GM12865 (cell line): ENCODE data around the gene GNAS-AS1.

ENCODE experiments used
- DNase-seq: peaks from one replicate; pipeline ENCODE4 v3.0.0; 2010; ENCODE audit warnings: low read depth
- H3K4me3 ChIP-seq: 2 replicates; pipeline ENCODE4 v1.5.1; 2011; ENCODE audit warnings: mild to moderate bottlenecking, low read depth, low read length, control low read depth
- TF ChIP-seq, protein P1 (sequence below): IDR thresholded peaks from 2 replicates; pipeline ENCODE4 v1.5.1; 2011; ENCODE audit warnings: low read length, control low read depth, low read depth, inconsistent platforms; ENCODE audit not compliant: insufficient read depth; ENCODE audit errors: missing control alignments

The GNAS-AS1 gene

DNA sequence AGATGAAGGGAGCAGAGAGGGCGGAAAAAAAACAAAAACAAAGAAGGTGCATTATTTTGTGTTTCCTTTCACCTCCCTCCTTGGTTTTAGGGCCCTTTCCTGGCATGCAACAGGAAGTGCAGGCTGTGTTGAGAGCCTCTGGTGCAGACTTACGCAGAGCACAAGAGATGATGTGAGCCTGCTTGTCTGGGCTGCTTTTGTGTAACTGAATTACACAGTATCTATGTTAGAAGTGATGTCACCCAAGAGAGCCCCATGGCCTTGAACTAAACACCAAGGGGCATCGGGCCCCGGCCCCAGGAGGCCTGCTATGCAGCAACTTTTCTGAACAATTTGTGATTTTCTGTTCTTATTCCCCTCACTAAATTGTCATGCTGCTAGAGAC lies 27.3 kb upstream of the GNAS-AS1 start:
- no peak overlapping the region for H3K4me3 ChIP-seq
- no peak for DNase-seq
- TF ChIP-seq, protein P1, sequence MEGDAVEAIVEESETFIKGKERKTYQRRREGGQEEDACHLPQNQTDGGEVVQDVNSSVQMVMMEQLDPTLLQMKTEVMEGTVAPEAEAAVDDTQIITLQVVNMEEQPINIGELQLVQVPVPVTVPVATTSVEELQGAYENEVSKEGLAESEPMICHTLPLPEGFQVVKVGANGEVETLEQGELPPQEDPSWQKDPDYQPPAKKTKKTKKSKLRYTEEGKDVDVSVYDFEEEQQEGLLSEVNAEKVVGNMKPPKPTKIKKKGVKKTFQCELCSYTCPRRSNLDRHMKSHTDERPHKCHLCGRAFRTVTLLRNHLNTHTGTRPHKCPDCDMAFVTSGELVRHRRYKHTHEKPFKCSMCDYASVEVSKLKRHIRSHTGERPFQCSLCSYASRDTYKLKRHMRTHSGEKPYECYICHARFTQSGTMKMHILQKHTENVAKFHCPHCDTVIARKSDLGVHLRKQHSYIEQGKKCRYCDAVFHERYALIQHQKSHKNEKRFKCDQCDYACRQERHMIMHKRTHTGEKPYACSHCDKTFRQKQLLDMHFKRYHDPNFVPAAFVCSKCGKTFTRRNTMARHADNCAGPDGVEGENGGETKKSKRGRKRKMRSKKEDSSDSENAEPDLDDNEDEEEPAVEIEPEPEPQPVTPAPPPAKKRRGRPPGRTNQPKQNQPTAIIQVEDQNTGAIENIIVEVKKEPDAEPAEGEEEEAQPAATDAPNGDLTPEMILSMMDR = no peak

DNA sequence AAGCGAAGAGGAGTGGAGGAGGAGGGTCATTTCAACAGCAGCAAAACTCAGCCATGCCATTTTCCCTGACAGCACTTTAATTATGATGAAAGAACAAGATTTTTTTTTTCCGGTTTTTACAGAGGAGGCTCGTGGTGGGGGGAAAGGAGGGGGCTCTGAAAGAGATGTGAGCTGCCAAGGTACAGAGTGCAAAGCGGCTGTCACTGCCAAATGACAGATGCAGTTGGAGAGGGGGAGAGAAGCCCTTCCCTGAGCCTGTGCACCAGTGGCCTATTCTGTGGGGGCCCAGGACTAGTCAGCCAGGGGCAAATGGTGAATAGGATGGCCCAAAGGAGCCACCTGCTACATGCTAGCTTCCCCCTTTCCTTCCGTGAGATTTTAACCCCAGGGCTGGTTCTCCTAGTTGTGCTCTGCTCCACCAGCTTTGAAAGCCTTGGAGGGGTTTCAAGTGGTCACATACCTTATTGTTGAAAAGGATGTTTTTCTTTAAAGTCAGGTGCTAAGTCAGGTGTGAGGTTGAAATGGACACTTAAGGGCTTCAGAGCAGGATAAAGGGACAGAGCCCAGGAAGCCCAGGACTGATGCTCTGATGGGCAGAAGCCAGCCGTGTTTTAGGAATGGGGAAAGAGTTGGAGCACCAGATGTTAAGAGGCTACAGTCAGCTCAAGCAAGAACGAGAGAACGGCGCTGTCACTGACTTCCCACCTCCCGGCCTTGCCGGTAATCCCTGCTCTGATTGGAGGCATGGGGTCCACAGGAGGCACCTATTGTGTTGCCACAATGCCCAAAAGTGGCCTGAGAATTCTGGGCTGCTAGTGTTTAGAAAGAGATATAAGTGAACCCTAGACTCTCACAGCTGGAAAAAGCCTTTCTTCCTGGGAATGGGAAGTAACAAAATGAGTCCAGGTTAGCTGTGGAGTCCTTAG lies 26.6 kb upstream of the GNAS-AS1 start:
- H3K4me3 ChIP-seq = no peak overlapping the region
- TF ChIP-seq, protein P1 = no peak
- no peak for DNase-seq

DNA sequence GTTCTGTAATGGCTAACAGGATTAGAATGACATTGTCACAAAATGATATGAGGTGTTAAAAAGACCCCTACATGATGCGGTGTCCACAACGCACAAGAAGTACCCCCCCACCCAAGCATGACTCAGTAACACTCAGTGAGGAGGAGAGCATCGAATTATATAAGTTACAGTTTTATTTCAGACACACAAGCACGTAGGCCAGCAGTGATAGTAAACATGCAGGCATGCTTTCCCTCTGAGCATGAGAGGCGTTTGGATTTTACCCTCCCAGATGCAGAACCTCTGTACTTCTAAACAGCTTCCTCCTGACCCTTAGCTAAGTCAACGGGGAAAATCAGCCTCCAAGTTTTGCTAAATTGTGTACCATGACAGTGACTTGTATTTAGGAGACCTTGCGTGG lies 25.7 kb upstream of the GNAS-AS1 start:
- no peak for DNase-seq
- H3K4me3 ChIP-seq = no peak overlapping the region
- TF ChIP-seq, protein P1 = no peak

DNA sequence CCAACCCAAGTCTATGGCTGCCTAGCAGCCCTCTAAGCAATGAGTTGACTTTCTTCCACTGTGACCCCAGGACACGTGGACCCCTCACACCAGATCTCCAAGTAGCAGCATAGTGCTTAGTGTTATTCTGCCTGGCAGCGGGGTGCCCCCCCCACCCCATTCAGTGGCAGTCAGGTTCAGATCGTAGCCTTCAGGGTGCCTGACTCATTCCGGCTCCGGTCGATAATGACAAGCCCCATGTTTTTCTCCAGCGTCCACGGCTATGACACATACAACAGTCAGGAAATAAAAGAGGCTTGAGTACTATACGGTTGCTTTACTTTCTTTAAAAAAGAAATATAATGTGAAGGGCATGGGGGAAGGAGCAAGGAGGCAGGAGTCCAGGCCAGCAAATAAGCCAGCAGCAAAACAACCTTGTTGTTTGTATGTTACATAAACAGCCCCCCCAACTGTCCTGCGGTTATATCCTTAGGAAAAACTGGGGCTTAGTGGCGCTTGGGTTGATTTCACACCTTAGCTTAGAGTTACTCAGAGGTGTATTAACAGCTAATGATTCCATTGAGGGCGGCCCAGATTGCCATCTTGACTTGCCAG lies 24.9 kb upstream of the GNAS-AS1 start:
- DNase-seq = no peak
- TF ChIP-seq, protein P1 = no peak
- no peak overlapping the region for H3K4me3 ChIP-seq

DNA sequence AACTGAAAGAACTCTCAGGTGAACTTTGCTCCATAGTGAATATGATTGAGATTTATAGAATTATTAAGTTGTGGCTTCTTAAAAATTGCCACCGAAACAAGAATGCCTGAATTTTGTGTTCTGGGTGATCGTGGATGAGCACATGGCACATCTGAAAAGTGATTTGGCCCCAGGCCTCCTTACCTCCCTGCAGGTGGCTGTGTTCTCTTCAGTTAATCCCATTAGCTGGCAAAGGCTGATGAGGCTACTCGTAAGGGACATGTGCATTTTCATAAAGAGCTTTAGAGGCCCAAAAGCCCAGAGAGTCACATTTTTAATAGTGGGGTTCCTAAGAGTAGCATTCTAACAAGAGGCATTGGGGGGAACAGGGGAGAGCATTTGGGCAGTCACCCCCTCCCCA lies 24.4 kb upstream of the GNAS-AS1 start:
- TF ChIP-seq, protein P1 = no peak
- H3K4me3 ChIP-seq = no peak overlapping the region
- no peak for DNase-seq

DNA sequence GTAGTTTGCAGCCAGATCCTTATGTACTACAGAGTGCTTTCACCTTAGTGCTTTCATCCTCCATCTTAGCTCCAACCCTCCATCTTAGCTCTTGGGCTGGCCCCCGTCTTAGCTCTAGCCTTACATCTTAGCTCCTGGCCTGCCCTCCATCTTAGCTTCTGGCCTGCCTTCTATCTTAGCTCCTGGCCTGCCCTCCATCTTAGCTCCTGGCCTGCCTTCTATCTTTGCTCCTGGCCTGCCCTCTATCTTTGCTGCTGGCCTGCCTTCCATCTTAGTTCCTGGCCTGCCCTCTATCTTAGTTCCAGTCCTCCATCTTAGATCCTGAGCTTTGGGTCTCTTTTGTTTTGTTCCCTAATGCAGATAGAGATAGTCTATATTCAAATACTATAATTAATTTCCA lies 23.8 kb upstream of the GNAS-AS1 start:
- TF ChIP-seq, protein P1 = no peak
- no peak for DNase-seq
- no peak overlapping the region for H3K4me3 ChIP-seq
